ENCODE results near the gene AEBP2. TPM values are rescaled to one million over a fixed set of nuclear protein-coding genes. Genes with fewer than 3 reads are reported as not detected.
"Not testable (repeated sequence)": the region's sequence is repeated elsewhere in the genome, so short reads cannot be mapped to it uniquely, and the experiment has no call there.

The AEBP2 gene
- total RNA-seq, 1 donor from 2014 or later = 11.9 TPM

GRCh38 chr12:19415563-19415962 lies 23.7 kb upstream of the AEBP2 start:
- TF ChIP-seq CTCF (IDR thresholded peaks at IDR 0.05; ENCODE audit: insufficient read depth, low read length, poor library complexity, severe bottlenecking) = no peak
- no peak for DNase-seq (ENCODE audit: low read depth)
- Histone ChIP-seq H3K27me3 (ENCODE audit: control insufficient read depth, insufficient read depth, low read length) (no peaks in the 10 kb centered on the region), H3K36me3 (ENCODE audit: control insufficient read depth, insufficient read depth, low read length) (no peaks in the 10 kb centered on the region), H3K4me3 (ENCODE audit: low read depth, low read length) (no peak overlapping the region)

GRCh38 chr12:19419086-19419485 lies 20.2 kb upstream of the AEBP2 start:
- TF ChIP-seq CTCF (IDR thresholded peaks at IDR 0.05; ENCODE audit: insufficient read depth, low read length, poor library complexity, severe bottlenecking) = no peak
- DNase-seq (ENCODE audit: low read depth) = no peak
- Histone ChIP-seq H3K36me3 (ENCODE audit: control insufficient read depth, insufficient read depth, low read length) (no peaks in the 10 kb centered on the region), H3K4me3 (ENCODE audit: low read depth, low read length) (no peak overlapping the region), H3K27me3 (ENCODE audit: control insufficient read depth, insufficient read depth, low read length) (no peaks in the 10 kb centered on the region)

GRCh38 chr12:19421503-19422282 lies 17.6 kb upstream of the AEBP2 start:
- Histone ChIP-seq H3K36me3 (ENCODE audit: control insufficient read depth, insufficient read depth, low read length) (no peaks in the 10 kb centered on the region), H3K4me3 (ENCODE audit: low read depth, low read length) (no peak overlapping the region), H3K27me3 (ENCODE audit: control insufficient read depth, insufficient read depth, low read length) (no peaks in the 10 kb centered on the region)
- no peak for DNase-seq (ENCODE audit: low read depth)
- TF ChIP-seq CTCF (IDR thresholded peaks at IDR 0.05; ENCODE audit: insufficient read depth, low read length, poor library complexity, severe bottlenecking) = no peak

GRCh38 chr12:19423166-19423930 lies 15.9 kb upstream of the AEBP2 start:
- no peak for TF ChIP-seq CTCF (IDR thresholded peaks at IDR 0.05; ENCODE audit: insufficient read depth, low read length, poor library complexity, severe bottlenecking)
- H3K4me3 ChIP-seq (ENCODE audit: low read depth, low read length) = no peak overlapping the region

GRCh38 chr12:19428246-19428645 lies 11.0 kb upstream of the AEBP2 start:
- no peak for TF ChIP-seq CTCF (IDR thresholded peaks at IDR 0.05; ENCODE audit: insufficient read depth, low read length, poor library complexity, severe bottlenecking)
- Histone ChIP-seq H3K27me3 (ENCODE audit: control insufficient read depth, insufficient read depth, low read length) (no peaks in the 10 kb centered on the region), H3K4me3 (ENCODE audit: low read depth, low read length) (no peak overlapping the region), H3K36me3 (ENCODE audit: control insufficient read depth, insufficient read depth, low read length) (no peaks in the 10 kb centered on the region)
- DNase-seq (ENCODE audit: low read depth) = no peak

More at GRCh38 chr12:19423166-19423930, 15.9 kb upstream of the AEBP2 start:
- Histone ChIP-seq H3K36me3 (ENCODE audit: control insufficient read depth, insufficient read depth, low read length) (no peaks in the 10 kb centered on the region), H3K27me3 (ENCODE audit: control insufficient read depth, insufficient read depth, low read length) (no peaks in the 10 kb centered on the region)
- DNase-seq (ENCODE audit: low read depth) = no peak

- not testable (repeated sequence) for H3K27me3 ChIP-seq (ENCODE audit: control insufficient read depth, insufficient read depth, low read length); H3K36me3 ChIP-seq (ENCODE audit: control insufficient read depth, insufficient read depth, low read length); H3K4me3 ChIP-seq (ENCODE audit: low read depth, low read length); DNase-seq (ENCODE audit: low read depth)
These were observed 9.8 kb upstream of the AEBP2 start for GRCh38 chr12:19429491-19429890.

All from kidney epithelial cell (primary cell).